Activated CD4-positive, alpha-beta T cell treated with anti-CD3 and anti-CD28 coated beads for 24 hours (primary cell): ENCODE results near the gene TAGLN2.
"Not testable (repeated sequence)": the region's sequence is repeated elsewhere in the genome, so short reads cannot be mapped to it uniquely, and the experiment has no call there.

Source experiments
- DNase-seq, 2 donors: peaks; one replicate each; pipeline ENCODE4 v3.0.0-alpha.2; 2020; ENCODE audit warnings: low read depth in 2 of 2

The TAGLN2 gene

GRCh38 chr1:159900086-159900680 lies 25.1 kb downstream of the TAGLN2 start, which contains the start of gene CFAP45:
CFAP45 (minus strand) TSS chr1:159900165; CDS start chr1:159900098, 67 bp downstream.
- DNase-seq = no peak

- DNase-seq = not testable (repeated sequence)
Measured at GRCh38 chr1:159899634-159900033, 25.7 kb downstream of the TAGLN2 start.

- no peak for DNase-seq
Measured at GRCh38 chr1:159898527-159898926, 26.8 kb downstream of the TAGLN2 start.

GRCh38 chr1:159897962-159898361 lies 27.3 kb downstream of the TAGLN2 start:
- DNase-seq = no peak

- DNase-seq = no peak
Measured at GRCh38 chr1:159896546-159896930, 28.8 kb downstream of the TAGLN2 start.

- DNase-seq = no peak
Measured at GRCh38 chr1:159895836-159896545, 29.3 kb downstream of the TAGLN2 start.

GRCh38 chr1:159895286-159895685 lies 30.0 kb downstream of the TAGLN2 start:
- no peak for DNase-seq

GRCh38 chr1:159892944-159893343 lies 32.4 kb downstream of the TAGLN2 start:
- no peak for DNase-seq

GRCh38 chr1:159891275-159892157 lies 33.8 kb downstream of the TAGLN2 start:
- peak; percentile 40 to 64 for DNase-seq

GRCh38 chr1:159890390-159890789 lies 34.9 kb downstream of the TAGLN2 start:
- no peak for DNase-seq

- no peak for DNase-seq
Measured at GRCh38 chr1:159889821-159890252, 35.5 kb downstream of the TAGLN2 start.

GRCh38 chr1:159889202-159889601 lies 36.1 kb downstream of the TAGLN2 start:
- no peak for DNase-seq

GRCh38 chr1:159884296-159884695 lies 41.0 kb downstream of the TAGLN2 start:
- no peak for DNase-seq

GRCh38 chr1:159883134-159883533 lies 42.2 kb downstream of the TAGLN2 start:
- no peak for DNase-seq

- DNase-seq = no peak
Measured at GRCh38 chr1:159882527-159882862, 42.8 kb downstream of the TAGLN2 start.

GRCh38 chr1:159881622-159882526 lies 43.4 kb downstream of the TAGLN2 start:
- peak in 1 of 2 donors; percentile 6 for DNase-seq

GRCh38 chr1:159880430-159880829 lies 44.9 kb downstream of the TAGLN2 start:
- DNase-seq = no peak

GRCh38 chr1:159879977-159880376 lies 45.3 kb downstream of the TAGLN2 start:
- DNase-seq = no peak

GRCh38 chr1:159879136-159879535 lies 46.2 kb downstream of the TAGLN2 start:
- no peak for DNase-seq

- DNase-seq = no peak
Measured at GRCh38 chr1:159877695-159878444, 47.4 kb downstream of the TAGLN2 start.
